Smooth muscle cell of trachea (primary cell): ENCODE data around the gene PRKD1. TPM values are rescaled to one million over a fixed set of nuclear protein-coding genes. Genes with fewer than 3 reads are reported as not detected.

Source experiments
- total RNA-seq: library from RNA; depleted of rRNA; stranded (reverse); fragments of >200 nt; gene quantifications from 2 replicates; pipeline ENCODE4 v1.2.1, GENCODE V29; 2014

PRKD1 gene
- total RNA-seq, result 11.7 and 13.5 TPM in 2 replicates

GRCh38 chr14:29927376-29928116 is at the start of gene PRKD1:
TSS of gene PRKD1 (minus strand) at chr14:29927847.

